NT2/D1 (cell line): ENCODE data around the gene TNRC6C.

Experiments used
- YY1 ChIP-seq: IDR thresholded peaks from 2 replicates; pipeline ENCODE4 v1.6.1; 2011; ENCODE audit not compliant: insufficient read length, insufficient read depth
- ZNF274 ChIP-seq: IDR thresholded peaks from 2 replicates; pipeline ENCODE4 v1.6.1; 2011; ENCODE audit warnings: mild to moderate bottlenecking, low read depth, low read length

DNA sequence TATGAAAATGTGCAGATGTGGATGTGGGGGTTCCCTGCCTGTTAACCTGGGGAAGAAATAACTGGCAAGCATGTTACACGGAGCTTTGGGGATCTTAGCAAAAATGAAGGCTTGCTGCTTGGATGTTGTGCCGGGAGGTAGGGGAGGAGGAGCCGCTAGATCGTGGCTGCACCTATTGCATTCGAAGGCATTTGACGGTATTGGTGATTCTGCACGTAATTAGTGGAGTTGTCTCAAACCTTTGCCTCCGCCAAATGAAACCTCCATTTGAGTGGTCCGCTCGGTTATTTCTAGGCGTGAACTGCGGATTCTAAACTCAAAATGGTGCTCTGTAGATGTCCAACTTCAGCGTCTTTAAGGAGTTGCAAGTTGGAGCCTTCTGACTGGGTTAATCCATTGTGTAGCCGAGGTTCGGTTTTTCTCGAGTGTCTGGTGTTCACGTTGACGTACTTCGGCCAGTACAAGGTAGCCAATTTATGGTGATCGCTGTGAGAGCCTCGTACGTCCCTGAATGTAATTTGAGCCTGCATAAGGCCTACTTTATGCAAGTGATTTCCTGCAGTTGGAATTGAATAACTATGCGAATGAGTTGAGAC, 1.5 kb downstream of the TNRC6C start:
- TF ChIP-seq ZNF274: no peak
- TF ChIP-seq YY1: no peak
